GM13977 (cell line): ENCODE data around the gene CHRNA1.

ENCODE experiments used
- DNase-seq: peaks from one replicate; pipeline ENCODE4 v3.0.0; 2012; ENCODE audit warnings: low spot score
- CTCF ChIP-seq: IDR thresholded peaks from 2 replicates; pipeline ENCODE4 v1.5.1; 2012; ENCODE audit warnings: mild to moderate bottlenecking, control low read depth; ENCODE audit not compliant: insufficient read depth; ENCODE audit errors: extremely low read depth, missing control alignments
- in situ Hi-C: fragments of 300-500 bp; cut with MboI; formaldehyde crosslinking; loops from one replicate; pipeline ENCODE4 v1.12.0; 2022; ENCODE audit warnings: low sequenced_read_pairs, low pct_unique_long_range_greater_than_20kb, mixed read lengths, inconsistent platforms; ENCODE audit not compliant: unreplicated experiment

CHRNA1 gene

GRCh38 chr2:174798801-174799200 lies 34.5 kb upstream of the CHRNA1 start:
- in situ Hi-C loops = no loop called here

GRCh38 chr2:174797781-174798276 lies 33.6 kb upstream of the CHRNA1 start:
- DNase-seq = no peak
- TF ChIP-seq CTCF = no peak
- in situ Hi-C loops = no loop called here

More at GRCh38 chr2:174798801-174799200, 34.5 kb upstream of the CHRNA1 start:
- no peak for TF ChIP-seq CTCF
- no peak for DNase-seq

DNA sequence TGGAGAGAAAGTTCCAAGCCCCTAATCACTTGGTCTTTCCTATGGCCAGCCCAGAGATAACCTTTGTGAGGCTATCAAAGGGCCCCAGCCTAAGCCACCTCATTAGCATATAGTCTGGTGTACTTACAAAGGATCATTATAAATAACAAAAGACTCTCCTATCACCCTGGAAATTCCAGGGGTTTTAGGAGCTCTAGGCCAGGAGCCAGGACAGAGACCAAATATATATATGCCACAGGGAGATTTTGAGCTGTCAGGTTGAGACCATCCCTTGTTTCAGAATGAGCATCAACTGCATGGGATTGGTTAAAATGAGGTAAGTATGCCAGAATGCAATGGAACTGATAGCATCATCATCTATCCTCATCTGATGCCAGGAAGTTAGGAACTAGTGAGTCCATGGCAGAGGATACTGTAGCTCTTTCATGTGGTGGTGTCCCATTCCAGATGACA lies 32.1 kb upstream of the CHRNA1 start:
- TF ChIP-seq CTCF = no peak
- in situ Hi-C loops = no loop called here
- no peak for DNase-seq

GRCh38 chr2:174794851-174795374 lies 30.6 kb upstream of the CHRNA1 start:
- no peak for DNase-seq
- in situ Hi-C loops = no loop called here
- TF ChIP-seq CTCF = no peak

DNA sequence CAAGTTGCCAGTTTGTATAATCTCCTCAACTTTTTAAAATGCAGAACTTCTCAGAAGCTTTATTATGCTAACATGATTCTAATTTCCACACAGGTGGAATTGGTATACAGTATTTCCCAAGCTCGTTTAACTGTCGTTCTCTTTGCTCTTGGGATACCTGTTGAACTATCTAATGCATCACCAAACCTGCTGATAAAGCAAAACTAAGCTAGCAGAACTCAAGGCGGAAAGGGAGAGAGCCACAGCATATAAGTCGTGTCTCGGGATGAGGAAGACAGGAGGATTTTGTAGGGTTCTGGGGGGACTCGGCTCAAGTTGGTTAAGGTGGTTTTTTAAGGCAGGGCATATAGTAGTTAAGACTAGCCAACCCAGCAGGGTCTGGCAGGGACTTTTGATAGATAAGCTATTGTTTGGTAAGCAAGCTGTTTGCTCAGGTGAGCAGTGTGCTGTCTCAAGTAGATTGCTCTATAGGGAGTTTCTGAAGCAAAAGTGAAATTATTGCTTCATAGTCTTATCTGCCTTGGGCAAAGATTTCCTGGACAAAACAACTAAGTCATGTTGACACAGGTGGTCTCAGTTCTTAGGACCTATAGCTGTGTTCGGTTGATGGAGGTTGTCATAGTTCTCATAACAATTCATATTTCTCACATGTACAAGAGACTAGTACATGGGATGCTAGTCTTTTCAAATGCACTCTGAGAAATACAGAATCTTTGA lies 28.2 kb upstream of the CHRNA1 start:
- no peak for DNase-seq
- in situ Hi-C loops = no loop called here
- TF ChIP-seq CTCF = no peak

- no peak for TF ChIP-seq CTCF
- in situ Hi-C loops = no loop called here
- no peak for DNase-seq
Measured at GRCh38 chr2:174791746-174792280, 27.5 kb upstream of the CHRNA1 start.
